GM18499 (cell line): Measurements from ENCODE around the gene CCIN.
A peak's percentile ranks its signal among the peaks of the same experiment; 100 is the strongest.
"Not testable (repeated sequence)": the region's sequence is repeated elsewhere in the genome, so short reads cannot be mapped to it uniquely, and the experiment has no call there.

Experiments used
- ATAC-seq: cut with Tn5 transposase; IDR thresholded peaks from one replicate; pipeline ENCODE4 v1.9.1; 2021; ENCODE audit warnings: moderate number of reproducible peaks; ENCODE audit not compliant: insufficient read depth, unreplicated experiment

The CCIN gene

GRCh38 chr9:36169166-36169565, at the start of gene CCIN:
Gene CCIN (plus strand): TSS chr9:36169388. CDS start chr9:36169503, 115 bp downstream.
- no peak for ATAC-seq

GRCh38 chr9:36119476-36119875, 49.7 kb upstream of the CCIN start:
- no peak for ATAC-seq

GRCh38 chr9:36120705-36121104, 48.5 kb upstream of the CCIN start:
- ATAC-seq: no peak

DNA sequence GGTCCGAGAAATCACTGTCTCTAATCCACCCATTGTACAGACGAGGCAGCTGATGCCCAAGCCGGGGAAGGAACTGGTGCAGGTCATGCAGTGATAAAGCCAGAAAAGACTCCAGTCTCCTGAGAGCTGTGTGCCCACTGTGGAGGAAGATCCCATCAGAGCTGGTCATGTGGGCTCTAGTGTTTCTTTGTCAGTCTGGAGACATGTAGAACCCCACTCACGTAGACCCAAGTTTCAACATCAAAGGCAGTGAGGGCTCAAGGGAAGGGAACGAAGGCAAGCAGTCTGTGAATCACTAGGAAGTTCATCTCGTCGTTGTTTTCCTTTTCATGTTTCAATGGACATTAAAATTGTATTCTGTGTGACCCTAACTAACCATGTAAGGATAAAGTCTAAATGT, 47.2 kb upstream of the CCIN start:
- no peak for ATAC-seq

GRCh38 chr9:36123515-36123914, 45.7 kb upstream of the CCIN start:
- no peak for ATAC-seq

- no peak for ATAC-seq
These were observed 43.9 kb upstream of the CCIN start for GRCh38 chr9:36125062-36125855.

DNA sequence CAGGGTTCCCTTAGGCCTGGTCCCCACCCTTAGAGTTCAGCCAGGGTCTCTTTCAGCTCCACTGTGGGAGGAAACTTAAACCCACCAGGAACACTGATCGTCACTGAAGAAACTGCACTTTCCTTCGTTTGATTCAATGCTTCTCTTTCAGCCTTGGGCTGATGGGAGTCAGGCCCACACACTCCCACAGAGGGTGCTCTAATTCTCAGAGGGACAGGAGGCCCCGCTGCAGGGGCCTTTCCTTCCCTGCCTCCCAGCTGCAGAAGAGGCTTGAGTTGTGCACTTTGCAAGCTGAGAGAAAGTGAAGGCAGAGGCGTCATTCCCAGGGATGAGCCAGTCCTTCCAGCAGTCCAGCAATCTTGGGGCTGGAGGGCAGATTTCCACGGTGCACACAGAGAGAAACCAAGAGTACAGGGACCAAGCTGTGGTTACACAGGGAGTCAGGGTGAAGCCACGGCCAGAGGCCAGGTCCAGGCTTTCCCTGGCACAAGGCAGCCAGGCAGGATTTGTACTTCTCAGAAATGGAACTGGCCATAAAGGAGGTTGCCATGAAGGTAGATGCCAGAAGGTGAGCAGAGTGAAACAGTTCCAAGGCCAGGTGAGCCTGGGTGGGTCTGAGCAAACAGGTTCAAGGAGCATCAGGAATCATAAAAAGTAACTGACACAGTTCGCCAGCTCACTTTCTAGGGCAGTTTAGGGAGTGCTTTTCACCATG, 43.0 kb upstream of the CCIN start:
- ATAC-seq: no peak

DNA sequence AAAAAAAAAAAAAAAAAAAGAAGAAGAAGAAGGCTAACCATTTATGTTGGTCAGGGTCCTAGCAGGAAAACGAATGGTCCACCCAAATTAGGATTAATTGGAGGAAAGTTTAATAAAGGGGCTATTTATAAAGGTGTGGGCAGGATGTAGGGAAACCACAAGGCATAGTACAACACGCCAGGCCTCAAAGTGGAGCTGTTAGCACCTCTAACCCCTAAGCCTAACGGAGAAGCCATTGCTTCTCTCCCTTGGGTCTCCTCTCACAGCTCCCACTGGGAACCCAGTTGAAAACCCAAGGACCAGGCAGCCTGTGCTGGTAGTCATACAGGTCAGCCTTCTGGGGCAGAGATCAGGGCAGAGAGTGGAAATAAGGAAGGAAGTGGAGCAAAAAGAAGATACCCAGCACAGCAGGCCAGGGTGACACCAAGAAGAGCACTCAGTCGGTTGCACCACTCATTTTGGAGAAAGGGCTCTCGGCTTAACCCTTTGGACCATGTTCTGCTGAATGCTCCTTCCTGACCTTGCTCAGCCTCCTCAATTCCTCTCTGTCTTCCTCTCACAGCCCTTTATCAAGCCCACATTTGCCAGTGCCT, 41.4 kb upstream of the CCIN start:
- ATAC-seq: no peak

- ATAC-seq: no peak
These were observed 40.8 kb upstream of the CCIN start for GRCh38 chr9:36128349-36128748.

DNA sequence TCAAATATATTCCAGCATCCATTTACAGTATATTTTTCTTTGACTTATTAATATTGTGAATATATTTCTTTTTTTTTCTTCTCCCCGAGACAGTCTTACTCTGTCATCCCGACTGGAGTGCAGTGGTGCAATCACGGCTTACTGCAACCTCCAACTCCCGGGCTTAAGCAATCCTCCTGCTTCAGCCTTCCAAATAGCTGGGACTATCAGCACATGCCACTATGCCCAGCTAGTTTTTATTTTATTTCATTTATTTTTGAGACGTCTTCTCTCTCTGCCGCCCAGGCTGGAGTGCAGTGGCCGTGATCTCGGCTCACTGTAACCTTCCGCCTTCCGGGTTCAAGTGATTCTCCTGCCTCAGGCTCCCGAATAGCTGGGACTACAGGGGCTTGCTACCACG, 40.0 kb upstream of the CCIN start:
- ATAC-seq: no peak

- ATAC-seq: not testable (repeated sequence)
These were observed 37.5 kb upstream of the CCIN start for GRCh38 chr9:36131666-36132065.

DNA sequence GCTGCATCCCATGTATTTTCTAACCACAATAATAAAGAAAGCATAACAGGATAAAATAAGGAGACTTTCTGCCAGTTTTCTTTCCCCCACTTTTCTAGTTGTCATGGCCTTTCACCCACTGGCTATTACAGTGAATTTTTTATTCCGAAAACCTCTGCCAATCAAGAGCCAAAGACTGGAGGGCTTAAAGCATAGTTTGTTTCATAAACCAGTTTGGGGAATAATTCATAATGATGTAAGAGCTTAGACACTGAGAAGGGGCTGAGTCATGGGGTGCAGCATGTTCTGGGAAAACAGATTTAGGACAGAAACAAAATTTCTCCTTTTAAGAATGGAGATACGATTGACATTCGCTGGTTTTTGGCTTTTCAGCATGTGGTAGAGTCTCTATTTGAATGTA, 37.1 kb upstream of the CCIN start:
- ATAC-seq: no peak

DNA sequence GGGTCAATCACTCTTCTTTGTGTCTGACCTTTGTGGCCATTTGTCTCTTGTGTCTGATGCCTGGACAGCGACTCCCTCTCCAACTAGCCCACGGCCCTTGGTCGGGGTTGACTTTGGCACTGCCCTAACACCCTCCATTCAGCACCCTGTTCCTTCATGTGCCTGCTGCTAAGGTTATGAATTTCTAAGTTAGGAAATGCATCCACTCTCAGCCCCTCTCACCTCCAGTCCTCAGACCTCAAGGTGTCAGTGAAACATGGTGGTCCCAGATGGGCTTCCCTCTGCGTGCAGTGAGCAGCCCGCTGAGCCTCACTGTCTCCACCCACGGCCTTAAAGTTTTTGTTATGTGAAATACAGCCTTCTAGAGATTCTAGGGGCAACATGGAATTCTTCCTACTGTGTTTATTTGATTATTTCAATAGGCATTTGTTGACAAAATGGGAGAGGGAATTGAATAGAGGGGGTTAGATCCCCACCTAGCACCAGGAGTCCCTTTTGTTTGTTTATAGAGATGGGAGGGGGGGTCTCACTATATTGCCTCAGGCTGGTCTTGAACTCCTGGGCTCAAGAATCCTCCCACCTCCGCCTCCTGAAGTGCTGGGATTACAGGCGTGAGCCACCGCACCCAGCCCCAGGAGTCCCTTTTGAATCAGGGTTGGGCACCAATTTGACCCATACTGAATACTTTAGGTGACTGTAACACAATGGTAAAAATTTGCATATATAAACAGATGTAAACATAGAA, 34.3 kb upstream of the CCIN start:
- ATAC-seq: no peak

- ATAC-seq: no peak
These were observed 33.4 kb upstream of the CCIN start for GRCh38 chr9:36135741-36136271.

DNA sequence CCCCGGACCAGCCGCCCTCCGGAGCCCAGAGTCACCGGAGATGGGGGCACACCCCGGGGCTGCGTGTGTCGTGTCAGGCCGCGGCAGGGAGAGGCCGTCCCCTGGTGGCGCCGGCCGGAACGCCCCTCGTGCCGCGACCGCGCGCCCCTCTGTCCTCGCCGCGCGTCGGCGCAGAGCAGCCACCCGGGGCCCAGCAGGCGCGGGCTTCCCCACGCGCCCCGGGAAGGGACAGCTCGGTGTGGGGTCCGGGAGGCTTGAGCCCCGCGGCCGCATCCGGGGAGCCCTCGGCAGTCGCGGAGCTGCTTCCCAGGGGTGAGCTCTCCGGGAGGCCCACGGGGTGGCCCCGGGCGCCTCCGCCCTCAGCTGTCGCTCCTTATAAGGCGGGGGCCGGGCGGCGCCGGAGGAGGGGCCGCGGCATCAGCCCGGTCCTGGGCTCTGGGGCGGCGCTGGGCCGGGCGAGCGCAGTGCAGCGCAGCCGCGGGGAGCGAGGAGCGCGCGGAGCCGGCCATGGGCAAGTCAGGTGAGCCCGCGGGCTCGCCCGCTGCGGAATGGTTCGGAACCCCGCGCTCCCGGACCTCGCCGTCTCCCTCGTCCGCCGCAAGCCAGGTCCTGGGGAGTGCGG, 32.8 kb upstream of the CCIN start, which contains the start of gene GLIPR2:
Gene GLIPR2, plus strand, starts transcription at position 462 of the 622 bp plus-strand sequence. Its CDS starts 46 bp downstream, at position 508.
- ATAC-seq: peak; percentile 69

DNA sequence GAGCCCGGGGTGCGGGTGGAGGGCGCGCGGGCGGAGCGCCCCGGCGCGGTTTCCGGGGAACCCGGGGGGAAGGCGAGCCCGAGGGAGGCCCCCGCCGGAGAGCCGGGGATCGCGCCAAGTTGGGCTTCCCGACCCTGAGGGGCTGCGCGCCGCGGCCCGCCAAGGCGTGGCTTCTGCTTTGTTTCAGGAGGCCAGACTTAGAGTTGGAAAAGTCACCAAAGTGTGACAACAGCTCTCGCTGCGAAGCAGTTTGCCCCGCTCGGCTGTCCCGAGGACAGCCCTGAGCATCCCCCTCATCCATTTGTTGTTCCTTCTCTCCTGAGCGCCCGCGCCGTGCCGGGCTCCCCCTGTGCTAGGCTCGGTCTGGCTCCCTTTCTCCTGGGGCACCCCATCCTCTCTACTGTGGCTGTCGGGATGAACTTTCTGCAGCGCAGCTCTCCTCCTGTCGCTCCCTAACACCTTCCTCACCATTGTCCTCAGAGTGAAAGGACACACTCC, 32.2 kb upstream of the CCIN start:
- ATAC-seq: peak; percentile 9

- ATAC-seq: no peak
These were observed 31.7 kb upstream of the CCIN start for GRCh38 chr9:36137392-36138004.

DNA sequence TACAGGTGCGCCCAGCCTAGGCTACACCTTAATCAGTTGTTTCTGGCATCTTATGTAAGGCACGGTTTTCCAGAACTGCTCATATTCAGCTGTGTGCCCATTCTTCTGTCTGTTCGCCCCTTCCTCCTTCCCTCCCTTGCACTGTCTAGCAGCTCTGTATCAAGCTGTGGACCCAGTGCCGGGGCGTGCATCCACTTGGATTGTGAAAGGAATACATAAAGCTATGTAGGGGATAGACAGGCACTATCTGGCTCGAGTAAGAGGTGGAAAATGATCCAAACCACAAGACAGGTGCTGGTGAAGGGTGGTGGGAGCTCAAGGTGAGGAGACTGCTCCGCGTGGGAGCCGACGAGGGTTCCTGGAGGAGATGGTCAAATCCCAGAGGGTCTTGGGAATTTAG, 30.7 kb upstream of the CCIN start:
- ATAC-seq: no peak

DNA sequence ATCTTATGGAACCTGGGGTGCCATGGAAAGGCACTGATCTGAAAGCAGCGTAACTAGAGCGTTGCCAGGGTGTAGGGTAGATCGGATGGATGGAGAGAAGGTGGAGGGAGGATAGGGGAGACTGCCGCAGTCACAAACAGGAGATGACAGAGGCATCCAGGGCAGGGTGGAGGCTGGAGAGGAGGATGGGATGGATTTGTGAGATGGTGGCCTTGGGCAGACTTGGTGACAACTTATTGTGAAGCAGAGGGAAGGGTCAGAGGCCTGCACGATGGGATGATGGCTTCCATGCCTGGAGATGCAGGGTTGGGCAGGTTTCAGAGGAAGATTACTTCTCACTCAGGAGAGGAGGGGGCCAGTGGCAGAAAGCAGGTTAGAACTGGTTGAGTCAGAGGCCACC, 30.3 kb upstream of the CCIN start:
- ATAC-seq: no peak
